Measurements from ENCODE around the gene HAUS6.
"Not testable (repeated sequence)": the region's sequence is repeated elsewhere in the genome, so short reads cannot be mapped to it uniquely, and the experiment has no call there.

HAUS6 gene

DNA sequence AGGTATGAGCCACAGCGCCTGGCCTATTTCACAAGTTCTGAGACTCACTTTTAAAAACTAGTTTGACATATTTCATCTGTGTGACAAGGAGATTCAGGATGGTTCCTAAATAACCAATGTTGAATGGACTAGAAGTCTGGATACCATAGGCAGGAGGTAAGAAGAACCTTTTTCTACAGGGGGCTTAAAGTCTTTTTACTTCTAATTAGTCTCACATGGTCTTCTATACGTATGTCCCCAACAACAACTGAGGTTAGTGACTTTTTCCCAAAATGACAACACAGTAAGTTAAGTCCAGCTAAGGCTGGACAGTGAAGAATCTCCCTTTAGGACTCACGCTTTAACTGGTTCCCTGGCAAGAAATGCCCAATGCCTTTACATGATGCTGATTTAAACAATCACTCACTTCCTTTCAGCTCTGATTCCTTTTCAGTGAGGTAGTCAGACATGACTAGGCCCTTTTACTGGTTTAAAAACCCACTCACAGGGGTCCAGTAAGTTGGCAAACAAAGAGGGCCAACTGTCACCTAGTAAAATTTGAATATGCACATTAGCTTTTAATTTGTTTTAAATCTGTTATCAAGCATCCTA is 12.1 kb upstream of the HAUS6 start:
- no peak for DNase-seq

DNA sequence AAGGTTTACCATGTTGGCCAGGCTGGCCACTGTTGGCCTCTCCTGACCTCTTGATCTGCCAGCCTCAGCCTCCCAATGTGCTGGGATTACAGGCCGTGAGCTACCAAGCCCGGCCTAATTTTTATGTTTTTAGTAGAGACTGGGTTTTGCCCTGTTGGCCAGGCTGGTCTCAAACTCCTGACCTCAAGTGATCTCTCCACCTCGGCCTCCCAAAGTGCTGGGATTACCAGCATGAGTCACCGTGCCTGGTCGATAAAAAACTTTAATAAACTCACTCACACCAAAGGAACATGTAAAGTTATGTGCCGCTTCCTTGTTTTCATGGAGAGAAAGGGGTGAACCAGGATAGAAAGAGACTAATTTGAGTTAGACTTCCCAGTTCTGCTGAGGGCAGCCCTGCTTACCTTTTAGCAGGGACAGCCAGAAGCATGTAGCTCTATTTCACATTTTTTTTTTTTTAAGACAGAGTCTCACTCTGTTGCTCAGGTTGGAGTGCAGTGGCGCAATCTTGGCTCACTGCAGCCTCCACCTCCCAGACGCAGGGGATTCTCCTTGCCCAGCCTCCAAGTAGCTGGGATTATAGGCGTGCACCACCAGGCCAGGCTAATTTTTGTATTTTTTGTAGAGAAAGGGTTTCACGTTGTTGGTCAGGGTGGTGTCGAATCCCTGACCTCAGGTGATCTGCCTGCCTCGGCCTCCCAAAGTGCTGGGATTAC is 11.4 kb upstream of the HAUS6 start:
- no peak for DNase-seq

DNA sequence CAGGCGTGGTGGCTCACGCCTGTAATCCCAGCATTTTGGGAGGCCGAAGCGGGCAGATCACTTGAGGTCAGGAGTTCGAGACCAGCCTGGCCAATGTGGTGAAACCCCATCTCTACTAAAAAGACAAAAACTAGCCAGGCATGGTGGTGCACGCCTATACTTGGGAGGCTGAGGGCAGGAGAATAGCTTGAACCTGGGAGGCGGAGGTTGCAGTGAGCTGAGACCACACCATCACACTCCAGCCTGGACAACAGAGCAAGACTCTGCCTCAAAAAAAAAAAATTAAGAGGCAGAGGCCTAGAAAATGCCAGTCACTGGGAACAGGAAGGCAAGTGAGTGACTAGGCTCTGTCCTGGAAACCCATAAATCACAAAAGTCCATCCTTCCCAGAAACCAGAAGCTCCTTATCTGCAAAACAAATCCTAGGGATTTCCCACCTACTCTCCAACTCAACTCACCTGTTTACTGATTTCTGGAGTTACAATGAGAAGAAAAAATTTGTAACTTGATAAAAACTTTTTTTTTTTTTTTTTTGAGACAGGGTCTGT is 10.4 kb upstream of the HAUS6 start:
- DNase-seq: not testable (repeated sequence)

DNA sequence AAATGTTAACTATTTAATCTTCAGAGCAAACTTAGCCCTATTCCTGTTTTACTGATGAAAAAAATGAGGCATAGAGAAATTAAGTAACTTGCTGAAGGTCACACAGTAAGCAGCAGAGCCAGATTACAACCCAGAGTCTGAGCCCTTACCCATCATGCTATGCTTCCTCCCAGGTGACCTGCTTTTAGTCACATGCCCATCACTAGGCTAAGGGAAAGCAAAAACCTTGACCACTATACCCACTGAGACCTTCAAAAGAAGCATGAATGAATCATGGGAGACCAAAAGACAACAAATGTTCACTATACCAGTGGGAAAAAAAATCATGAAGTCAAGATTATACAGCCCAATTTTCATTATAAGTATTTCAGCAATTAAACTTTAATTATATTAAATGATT is 5.3 kb upstream of the HAUS6 start:
- no peak for DNase-seq

DNA sequence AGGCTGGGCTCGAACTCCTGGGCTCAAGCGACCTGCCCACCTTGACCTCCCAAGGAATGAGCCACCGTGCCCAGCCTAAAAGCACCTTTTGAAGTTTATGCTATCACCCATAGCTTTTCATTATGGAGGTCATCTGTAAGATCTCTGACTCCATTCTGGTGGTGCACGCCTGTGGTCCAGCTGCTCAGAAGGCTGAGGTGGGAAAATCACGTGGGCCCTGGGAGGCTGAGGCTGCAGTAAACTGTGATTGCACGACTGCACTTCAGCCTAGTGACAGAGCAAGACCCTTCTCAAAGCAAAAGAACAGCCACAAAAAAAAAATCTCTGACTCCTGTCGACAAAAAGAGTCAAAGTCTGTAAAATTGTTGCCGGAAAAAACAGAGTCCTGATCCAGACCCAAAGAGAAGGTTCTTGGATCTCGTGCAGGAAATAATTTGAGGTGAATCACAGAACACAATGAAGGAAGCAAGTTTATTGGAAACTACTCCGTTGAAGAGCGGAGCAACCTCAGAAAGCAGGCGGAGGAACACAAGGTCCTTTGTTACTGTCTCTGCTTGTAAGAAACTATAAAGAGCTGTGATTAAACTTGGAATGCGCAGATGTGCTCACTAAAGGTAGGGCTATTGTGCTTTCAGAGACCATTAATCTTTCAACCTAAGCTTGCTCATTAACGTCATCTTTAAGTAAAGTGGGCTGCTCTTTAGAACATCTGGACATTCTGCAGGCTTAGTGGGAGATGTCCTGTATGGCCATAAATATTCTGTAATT is 2.0 kb upstream of the HAUS6 start:
- no peak for DNase-seq

DNA sequence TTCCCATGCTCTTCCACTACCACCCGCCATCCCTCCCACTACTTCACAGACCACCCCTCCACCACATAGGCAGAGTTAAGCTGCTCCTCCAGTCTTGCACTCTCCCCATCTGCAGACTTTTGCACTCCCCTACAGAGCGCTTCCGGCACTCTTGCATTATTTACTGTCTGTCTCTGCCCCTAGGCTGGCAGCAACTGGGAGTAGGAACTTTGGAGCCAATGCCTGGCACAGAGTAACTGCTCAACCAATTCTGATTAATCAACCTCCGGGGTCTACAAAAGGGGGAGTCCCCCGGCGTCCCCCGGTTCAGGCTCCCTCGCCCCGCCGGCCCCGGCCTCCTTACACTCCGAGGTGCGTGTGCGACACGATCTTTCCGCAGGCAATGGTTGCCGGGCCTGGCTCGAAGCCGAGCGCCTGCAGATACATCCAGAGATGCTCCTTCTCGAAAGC is 498 bp downstream of the HAUS6 start:
- DNase-seq: peak; percentile 10

DNA sequence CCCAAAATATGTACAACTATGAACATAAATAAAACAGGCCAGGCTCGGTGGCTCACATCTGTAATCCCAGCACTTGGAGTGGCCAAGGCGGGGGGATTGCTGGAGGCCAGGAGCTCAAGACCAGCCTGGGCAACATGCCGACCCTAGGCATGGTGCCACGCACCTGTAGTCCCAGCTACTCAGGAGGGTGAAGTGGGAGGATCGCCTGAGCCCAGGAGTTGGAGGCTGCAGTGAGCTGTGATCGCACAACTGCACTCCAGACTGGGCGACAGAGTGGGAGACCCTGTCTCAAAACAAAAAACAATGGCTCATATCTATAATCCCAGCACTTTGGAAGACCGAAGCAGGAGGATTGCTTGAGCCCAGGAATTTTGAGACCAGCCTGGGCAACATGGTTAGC is 1.5 kb downstream of the HAUS6 start:
- no peak for DNase-seq

DNA sequence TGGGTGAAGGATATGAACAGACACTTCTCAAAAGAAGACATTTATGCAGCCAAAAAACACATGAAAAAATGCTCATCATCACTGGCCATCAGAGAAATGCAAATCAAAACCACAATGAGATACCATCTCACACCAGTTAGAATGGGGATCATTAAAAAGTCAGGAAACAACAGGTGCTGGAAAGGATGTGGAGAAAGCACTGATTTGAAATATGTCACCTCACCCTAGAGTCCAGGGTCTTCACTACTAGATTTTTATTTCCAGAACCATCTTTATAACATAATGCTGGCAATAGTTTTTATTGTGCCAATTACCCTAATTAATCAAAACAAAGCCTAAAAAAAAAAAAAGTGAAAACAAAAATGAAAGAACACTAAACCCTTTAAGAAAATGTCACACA is 5.3 kb downstream of the HAUS6 start:
- DNase-seq: not testable (repeated sequence)

DNA sequence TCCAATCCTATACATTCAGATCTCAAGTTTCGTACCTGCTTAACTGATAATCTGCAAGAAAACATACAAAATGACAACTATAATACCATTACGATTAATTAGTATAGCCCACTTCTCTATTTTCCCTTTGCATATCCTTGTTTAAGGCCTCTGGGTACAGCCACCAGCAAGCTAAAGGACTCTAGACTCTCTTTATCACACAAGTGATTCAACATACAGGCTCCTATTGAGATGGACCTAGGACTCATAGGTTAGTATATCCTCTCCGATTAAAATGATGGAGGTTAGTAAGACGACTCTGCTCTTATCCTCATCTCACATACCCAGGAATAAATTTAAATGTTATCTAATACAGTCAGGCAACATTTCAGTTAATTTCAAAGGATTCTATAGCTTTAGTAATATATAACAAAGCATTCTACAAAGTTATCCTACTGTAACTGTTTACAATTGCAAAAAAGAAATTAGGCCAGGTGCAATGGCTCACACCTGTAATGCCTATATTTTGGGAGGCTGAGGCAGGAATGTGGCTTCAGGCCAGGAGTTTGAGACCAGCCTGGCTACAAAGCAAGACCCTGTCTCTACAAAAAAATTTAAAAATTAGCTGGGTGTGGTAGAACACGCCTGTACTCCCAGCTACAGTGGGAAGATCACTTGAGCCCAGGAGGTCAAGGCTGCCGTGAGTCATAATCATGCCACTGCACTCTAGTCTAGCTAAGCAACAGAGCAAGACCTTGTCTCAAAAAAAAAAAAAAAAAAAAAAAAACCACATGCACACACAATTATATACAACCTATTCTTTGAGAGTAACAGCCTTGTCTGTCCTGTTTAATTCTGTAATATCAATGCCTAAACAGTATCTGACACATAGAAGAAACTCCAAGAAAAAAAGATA is 15.4 kb downstream of the HAUS6 start:
- DNase-seq: no peak

DNA sequence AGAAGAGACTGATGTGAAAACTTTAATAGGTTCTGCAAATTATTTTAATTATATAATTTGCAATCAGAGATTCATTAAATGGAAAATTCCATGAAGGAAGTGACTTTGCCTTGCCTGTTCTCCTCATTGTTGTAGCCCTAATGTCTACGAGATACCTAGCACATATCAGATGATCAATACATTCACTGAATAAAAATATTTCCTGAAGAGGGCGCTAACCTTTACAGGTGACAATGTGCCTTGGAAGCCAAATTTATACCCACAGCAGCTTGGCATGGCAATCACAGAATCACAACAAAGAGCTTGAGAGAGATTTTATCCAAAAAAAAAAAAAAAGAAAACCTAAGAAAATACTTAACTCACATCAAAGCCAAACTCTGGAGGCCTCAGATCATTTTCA is 17.4 kb downstream of the HAUS6 start:
- no peak for DNase-seq

DNA sequence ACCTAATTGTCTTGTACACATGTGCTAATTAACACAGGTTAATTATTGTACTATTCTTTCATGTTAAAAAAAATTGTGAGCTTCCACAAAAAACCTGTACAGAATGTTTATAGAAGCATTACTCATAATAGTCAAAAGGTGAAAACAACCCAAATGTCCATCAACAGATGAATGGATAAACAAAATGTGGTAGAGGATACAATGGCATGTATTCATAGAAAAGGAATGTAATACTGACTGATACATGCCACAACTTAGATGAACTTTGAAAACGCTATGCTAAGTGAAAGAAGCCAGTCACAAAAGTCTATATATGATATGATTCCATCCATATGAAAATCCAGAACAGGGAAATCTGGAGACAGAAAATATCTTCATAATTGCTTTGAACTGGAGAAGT is 27.9 kb downstream of the HAUS6 start:
- DNase-seq: no peak

DNA sequence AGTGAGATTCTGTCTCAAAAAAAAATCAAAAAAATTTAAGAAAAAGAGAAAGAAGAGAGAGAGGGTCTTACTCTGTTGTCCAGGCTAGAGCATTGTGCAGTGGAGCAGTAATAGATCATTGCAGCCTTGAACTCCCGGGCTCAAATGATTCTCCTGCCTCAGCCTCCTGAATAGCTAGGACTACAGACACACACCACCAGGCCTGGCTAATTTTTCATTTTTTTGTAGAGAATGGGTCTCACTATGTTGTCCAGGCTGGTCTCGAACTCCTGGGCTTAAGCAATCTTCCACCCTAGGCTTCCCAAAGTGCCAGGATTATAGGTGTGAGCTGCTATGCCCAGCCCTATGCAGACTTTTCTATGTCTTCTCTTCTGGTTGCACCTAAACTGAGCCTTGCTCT is 28.5 kb downstream of the HAUS6 start:
- DNase-seq: no peak

DNA sequence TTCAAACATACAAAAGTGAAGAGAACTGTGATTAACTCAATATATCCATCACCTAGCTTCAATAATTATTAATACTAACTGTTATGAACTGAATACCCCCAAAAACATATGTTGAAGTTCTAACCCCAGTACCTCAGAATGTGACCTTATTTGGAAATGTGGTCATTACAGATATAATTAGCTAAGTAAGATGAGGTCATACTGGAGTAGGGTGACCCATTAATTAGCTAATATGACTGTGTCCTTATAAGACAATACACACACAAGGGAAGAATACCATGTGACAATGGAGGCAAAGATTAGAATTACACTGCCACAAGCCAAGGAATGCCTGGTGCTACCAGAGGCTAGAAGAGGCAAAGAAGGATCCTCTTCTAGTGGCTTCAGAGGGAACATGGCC is 45.7 kb downstream of the HAUS6 start:
- no peak for DNase-seq

DNA sequence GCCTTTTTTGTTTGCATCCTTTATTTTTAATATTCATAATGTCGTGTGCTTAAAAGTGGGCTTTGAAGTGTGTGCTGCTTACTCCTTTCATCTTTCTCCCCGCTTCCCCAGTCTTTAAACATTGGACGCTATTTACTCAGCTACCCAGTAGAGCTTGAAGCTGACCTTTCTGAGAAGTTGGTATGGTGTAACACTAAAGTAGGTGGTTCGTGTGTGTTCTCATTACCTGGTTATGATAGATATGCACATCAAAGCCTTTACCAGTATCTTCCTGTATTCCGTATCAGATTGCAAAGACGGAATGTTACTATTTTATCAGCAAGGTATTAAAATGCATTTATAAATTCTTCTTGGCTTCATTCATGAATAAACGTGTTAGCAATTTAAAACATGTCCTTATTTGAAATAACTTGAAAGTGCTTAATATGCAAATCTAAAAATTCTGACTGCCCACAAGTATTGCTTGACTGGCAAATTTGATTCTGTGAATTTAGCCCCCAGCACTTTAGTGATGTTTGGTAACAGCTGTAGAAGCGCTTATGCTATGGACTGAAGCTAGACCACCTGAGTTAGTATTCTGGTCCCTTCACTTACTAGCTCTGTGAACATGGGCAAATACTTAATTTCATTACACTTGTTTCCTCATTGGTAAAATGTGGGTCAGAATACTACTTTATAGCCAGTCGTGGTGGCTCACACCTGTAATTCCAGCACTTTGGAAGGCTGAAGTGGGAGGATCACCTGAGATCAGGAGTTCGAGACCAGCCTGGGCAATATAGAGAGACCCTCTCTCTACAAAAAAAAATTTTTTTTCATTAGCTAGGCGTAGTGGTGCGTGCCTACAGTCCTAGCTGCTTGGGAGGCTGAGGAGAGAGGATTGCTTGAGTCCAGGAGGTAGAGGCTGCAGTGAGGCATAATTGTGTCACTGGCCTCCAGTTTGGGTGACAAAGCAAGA is 51.8 kb downstream of the HAUS6 start:
- no peak for DNase-seq

DNA sequence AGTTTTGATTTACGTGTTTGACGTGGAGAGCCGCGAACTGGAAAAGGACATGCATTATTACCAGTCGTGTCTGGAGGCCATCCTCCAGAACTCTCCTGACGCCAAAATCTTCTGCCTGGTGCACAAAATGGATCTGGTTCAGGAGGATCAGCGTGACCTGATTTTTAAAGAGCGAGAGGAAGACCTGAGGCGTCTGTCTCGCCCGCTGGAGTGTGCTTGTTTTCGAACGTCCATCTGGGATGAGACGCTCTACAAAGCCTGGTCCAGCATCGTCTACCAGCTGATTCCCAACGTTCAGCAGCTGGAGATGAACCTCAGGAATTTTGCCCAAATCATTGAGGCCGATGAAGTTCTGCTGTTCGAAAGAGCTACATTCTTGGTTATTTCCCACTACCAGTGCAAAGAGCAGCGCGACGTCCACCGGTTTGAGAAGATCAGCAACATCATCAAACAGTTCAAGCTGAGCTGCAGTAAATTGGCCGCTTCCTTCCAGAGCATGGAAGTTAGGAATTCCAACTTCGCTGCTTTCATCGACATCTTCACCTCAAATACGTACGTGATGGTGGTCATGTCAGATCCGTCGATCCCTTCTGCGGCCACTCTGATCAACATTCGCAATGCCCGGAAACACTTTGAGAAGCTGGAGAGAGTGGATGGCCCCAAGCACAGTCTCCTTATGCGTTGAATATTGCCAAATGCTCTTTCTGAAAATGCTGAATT is 52.6 kb downstream of the HAUS6 start:
- no peak for DNase-seq

DNA sequence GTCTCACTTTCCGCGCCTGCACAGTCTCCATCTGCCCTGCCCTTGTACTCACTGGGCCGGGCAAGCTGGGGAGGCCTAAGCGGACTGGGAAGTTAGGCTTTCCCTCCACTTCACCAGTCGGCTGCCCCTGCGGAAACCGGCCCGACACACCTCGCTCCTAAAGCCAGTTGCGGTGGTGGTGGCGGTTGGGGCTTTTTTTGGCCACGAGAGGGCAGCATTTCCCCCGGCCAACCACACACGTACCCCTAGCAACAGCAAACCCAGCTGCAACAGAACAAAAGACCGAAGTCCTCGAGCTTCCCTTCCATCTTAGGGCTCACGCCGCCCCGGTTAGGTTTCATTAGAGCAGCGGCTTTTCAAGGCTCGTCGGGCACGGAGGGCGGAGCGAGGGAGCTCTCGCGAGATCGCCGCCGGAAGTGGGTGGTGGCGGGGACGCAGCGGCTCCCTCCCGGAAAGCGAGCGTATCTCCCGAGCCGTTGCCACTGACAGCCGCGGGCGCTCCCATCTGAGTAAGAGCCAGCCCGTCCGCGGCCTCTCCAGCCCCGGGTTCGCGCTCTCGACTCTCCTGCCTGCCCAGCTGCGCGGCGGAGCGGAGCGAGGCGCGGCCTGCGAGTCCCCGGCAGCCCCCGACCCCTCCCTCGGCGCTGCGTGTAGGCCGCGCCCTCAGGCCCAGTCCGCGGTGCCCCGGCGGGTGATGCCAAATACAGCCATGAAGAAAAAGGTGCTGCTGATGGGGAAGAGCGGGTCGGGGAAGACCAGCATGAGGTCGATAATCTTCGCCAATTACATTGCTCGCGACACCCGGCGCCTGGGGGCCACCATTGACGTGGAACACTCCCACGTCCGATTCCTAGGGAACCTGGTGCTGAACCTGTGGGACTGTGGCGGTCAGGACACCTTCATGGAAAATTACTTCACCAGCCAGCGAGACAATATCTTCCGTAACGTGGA is 53.5 kb downstream of the HAUS6 start, which contains the start of gene RRAGA:
RRAGA (plus strand) TSS at position 462 of the 951 bp plus-strand sequence; CDS start at position 695, 233 bp downstream.
- DNase-seq: peak; percentile 85

DNA sequence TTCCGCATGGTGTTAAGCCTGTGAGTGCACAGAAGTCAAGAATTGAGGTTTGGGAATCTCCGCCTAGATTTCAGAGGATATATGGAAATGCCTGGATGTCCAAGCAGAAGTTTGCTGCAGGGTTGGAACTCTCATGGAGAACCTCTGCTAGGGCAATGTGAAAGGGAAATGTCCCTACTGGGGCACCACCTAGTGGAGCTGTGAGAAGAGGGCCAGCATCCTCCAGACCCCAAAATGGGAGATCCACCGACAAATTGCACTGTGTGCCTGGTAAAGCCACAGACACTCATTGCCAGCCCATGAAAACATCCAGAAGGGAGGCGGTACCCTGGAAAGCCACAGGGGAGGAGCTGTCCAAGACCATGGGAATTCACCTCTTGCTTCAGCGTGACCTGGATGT is 66.1 kb downstream of the HAUS6 start:
- DNase-seq: no peak

DNA sequence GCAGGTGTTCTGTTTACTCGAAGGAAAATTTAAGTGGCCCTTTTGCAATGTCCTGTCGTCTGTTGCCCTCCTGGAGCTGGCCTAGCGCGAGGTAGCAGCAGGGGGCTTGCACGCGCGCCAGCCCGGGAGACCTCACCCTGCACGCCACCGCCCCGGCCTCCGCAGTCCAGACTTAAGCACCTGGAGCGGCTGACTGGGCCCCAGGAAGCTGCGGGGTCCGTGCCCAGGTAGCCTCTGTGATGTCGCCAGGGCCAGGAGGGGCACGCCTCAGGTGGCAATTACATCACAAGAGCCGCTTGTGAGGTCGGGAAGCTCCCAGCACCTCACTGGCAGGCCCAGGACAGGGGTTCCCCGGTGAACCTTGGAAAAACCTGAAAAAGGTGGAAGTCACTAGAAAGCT is 69.7 kb downstream of the HAUS6 start, which contains the start of gene SAXO1:
SAXO1 (minus strand) TSS at position 195 of the 400 bp plus-strand sequence. CDS start 301 bp downstream, outside the sequence.
- no peak for DNase-seq

DNA sequence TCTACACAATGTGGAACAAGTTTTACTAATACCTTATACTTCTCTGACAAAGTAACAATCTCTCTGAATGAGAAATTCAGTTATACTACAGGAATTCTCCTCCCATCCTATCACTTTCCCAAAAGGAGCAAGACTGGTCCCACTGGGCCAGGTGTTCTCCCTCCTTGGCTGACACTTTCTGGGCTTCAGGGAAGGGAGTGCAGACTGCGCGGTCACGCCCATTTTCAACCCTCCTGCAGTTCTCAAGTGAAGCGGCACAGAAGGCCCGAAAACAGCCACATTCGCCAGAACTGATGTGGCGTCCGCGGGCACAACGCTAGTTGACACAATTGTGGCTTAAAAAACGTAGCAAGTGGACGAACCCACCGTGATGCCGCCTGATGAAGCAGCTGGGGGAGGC is 70.3 kb downstream of the HAUS6 start:
- no peak for DNase-seq
